ENCODE results near the gene PLB1.

GRCh38 chr2:28484835-28485234 lies 11.0 kb upstream of the PLB1 start:
- no peak for TF ChIP-seq CTCF (IDR thresholded peaks at IDR 0.05; ENCODE audit: insufficient read depth, low read length)
- TF ChIP-seq POLR2AphosphoS5 (IDR thresholded peaks at IDR 0.05; ENCODE audit: low read depth): no peak
- no peak for TF ChIP-seq GABPA (IDR thresholded peaks at IDR 0.05; ENCODE audit: low read depth)
- no peak for TF ChIP-seq REST (IDR thresholded peaks at IDR 0.05; ENCODE audit: insufficient replicate concordance, low read depth)
- TF ChIP-seq SPI1 (IDR thresholded peaks at IDR 0.05; ENCODE audit: borderline replicate concordance, low read depth): no peak
